Astrocyte of the spinal cord (primary cell): Measurements from ENCODE around the gene TM4SF18.
"Not testable (repeated sequence)": the region's sequence is repeated elsewhere in the genome, so short reads cannot be mapped to it uniquely, and the experiment has no call there.

Experiments used
- DNase-seq: peaks from one replicate; pipeline ENCODE4 v3.0.0; 2011; ENCODE audit warnings: low read depth, low spot score
- H3K4me3 ChIP-seq: 2 replicates; pipeline ENCODE4 v1.5.1; 2011; ENCODE audit warnings: low read depth, mild to moderate bottlenecking, low read length, moderate library complexity
- in situ Hi-C: cut with HindIII; loops from 2 replicates; pipeline ENCODE4 v1.10.0; 2017; ENCODE audit warnings: low sequenced_read_pairs
- TF ChIP-seq, protein P1 (sequence below): IDR thresholded peaks from 2 replicates; pipeline ENCODE4 v1.5.1; 2012; ENCODE audit warnings: low read depth, mild to moderate bottlenecking, low read length, inconsistent platforms

Gene TM4SF18, protein sequence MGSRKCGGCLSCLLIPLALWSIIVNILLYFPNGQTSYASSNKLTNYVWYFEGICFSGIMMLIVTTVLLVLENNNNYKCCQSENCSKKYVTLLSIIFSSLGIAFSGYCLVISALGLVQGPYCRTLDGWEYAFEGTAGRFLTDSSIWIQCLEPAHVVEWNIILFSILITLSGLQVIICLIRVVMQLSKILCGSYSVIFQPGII

GRCh38 chr3:149333176-149333859, at the start of gene TM4SF18:
Gene TM4SF18 (minus strand): TSS chr3:149333636. CDS start chr3:149333382, 254 bp downstream.
- in situ Hi-C loops, result no loop called here
- TF ChIP-seq, protein P1, sequence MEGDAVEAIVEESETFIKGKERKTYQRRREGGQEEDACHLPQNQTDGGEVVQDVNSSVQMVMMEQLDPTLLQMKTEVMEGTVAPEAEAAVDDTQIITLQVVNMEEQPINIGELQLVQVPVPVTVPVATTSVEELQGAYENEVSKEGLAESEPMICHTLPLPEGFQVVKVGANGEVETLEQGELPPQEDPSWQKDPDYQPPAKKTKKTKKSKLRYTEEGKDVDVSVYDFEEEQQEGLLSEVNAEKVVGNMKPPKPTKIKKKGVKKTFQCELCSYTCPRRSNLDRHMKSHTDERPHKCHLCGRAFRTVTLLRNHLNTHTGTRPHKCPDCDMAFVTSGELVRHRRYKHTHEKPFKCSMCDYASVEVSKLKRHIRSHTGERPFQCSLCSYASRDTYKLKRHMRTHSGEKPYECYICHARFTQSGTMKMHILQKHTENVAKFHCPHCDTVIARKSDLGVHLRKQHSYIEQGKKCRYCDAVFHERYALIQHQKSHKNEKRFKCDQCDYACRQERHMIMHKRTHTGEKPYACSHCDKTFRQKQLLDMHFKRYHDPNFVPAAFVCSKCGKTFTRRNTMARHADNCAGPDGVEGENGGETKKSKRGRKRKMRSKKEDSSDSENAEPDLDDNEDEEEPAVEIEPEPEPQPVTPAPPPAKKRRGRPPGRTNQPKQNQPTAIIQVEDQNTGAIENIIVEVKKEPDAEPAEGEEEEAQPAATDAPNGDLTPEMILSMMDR, result no peak
- no peak within 1 kb of the TSS for H3K4me3 ChIP-seq
- DNase-seq, result peak; percentile 16

GRCh38 chr3:149382518-149382917, 49.1 kb upstream of the TM4SF18 start:
- no peak overlapping the region for H3K4me3 ChIP-seq
- TF ChIP-seq, protein P1, result no peak
- in situ Hi-C loops, result no loop called here
- DNase-seq, result no peak

DNA sequence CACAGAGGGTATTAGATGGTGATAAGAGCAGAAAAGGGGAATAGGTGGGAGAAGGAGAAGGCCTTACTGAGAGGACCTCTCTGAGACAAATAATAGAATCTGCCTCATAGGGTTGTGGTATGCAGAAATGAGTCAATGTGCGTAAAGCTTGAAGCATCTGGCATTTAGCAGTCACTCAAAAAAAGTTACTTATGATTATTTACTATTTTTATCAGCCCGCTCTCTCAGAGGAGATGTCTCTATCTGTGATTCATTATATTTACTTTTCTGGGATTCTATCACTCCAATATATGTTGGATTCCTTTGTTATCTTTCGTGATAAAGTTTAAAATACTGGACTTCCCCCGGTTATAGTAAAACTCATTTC, 48.6 kb upstream of the TM4SF18 start:
- in situ Hi-C loops, result no loop called here
- DNase-seq, result peak; percentile 78
- H3K4me3 ChIP-seq, result no peak overlapping the region
- TF ChIP-seq, protein P1, result no peak

DNA sequence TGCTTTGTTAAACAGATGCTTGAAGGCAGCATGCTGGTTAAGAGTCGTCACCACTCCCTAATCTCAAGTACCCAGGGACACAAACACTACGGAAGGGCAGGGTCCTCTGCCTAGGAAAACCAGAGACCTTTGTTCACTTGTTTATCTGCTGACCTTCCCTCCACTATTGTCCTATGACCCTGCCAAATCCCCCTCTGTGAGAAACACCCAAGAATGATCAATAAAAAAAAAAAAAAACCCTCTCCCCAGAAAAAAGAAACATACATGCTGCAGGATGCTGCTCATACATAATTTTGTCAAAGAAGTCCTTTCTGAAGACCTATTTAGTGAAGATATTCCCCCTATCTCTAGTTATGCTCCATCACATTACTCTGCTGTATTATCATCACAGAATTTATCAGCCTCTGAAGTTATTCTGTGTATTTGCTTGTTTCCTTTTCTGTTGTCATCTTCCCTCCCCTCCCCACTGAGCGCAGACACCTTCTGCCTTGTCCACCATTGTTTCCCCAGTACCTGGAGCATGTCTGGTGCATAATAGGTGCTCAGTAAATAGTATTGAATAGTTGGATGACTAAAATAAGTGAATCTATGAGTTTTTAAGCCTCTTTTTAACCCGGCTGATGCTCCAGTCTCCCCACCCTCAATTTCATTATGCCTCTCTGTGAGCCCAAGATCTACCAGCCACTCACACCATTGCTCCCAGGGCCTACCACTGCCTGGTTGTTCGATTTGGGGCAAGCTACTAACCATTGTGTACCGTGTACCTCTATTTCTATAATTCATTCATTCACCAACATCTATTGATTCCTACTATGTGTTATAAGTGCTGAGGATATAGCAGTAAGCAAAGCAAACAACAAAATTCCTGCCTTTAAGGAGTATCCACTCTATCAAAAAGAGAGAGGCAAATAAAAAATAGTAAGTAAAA, 48.0 kb upstream of the TM4SF18 start:
- no peak for DNase-seq
- in situ Hi-C loops, result no loop called here
- TF ChIP-seq, protein P1, result no peak
- no peak overlapping the region for H3K4me3 ChIP-seq

DNA sequence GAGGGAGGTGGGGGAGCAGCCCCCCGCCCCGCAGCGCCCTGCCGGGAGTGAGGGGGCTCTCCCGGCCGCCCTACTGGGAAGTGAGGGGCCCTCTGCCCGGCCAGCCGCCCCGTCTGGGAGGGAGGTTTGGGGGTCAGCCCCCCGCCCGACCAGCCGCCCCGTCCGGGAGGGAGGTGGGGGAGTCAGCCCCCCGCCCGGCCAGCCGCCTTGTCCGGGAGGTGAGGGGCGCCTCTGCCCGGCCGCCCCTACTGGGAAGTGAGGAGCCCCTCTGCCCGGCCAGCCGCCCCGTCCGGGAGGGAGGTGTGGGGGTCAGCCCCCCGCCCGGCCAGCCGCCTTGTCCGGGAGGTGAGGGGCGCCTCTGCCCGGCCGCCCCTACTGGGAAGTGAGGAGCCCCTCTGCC, 46.8 kb upstream of the TM4SF18 start:
- DNase-seq, H3K4me3 ChIP-seq, in situ Hi-C loops: not testable (repeated sequence)

DNA sequence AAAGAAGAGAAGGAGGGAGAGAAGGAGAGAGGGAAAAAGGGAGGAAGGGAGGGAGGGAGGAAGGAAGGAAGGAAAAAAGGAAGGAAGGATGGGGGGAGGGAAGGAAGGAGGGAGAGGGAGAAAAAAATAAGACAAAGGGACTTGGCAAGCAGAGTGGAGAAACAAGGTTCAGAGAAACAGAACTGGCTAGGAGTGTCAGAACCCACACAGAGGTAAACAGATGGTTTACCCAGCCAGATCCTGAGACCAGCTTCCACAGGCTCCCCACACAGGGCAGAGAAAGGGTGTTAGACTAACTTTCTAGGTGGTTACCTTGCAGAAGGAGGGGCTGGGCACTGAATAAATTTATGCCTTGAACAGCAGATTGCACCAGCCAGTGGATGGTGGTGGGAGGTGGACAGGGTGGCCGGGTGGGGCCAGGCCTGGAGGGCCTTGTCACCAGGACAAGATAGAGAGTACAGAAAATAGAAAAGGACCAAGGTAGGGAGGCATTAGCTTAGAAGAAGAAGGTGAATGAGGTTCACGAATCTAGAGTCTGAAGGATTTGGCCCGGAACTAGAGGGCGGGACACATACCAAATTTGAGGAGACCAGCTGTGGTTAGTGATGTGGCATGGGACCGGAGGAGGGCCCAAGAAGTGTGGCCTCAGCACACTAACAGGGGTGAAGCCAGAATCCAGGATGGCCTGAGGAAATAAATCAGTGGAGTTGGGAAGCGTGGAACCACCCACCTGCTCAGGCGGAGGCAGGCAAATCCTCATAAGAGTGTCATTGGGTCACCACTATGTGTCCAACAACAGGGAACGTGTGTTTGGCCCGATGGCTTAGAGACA, 45.3 kb upstream of the TM4SF18 start:
- no peak overlapping the region for H3K4me3 ChIP-seq
- TF ChIP-seq, protein P1, result no peak
- in situ Hi-C loops, result no loop called here
- DNase-seq, result no peak
